NT2/D1 (cell line): ENCODE measurements around the gene INS.
"Not testable (repeated sequence)": the region's sequence is repeated elsewhere in the genome, so short reads cannot be mapped to it uniquely, and the experiment has no call there.

Experiments
- DNase-seq: peaks from one replicate; pipeline ENCODE4 v3.0.0-alpha.2; 2011; ENCODE audit warnings: low read depth, low spot score
- H3K27me3 ChIP-seq: 2 replicates; pipeline ENCODE4 v1.6.0; 2011; ENCODE audit warnings: mild to moderate bottlenecking; ENCODE audit not compliant: insufficient read length, insufficient read depth
- H3K36me3 ChIP-seq: 2 replicates; pipeline ENCODE4 v1.6.1; 2011; ENCODE audit warnings: mild to moderate bottlenecking, low read length, mixed read lengths; ENCODE audit not compliant: insufficient read depth, insufficient read length
- H3K4me1 ChIP-seq: 2 replicates; pipeline ENCODE4 v1.5.1; 2011; ENCODE audit not compliant: insufficient read depth, insufficient read length
- H3K4me3 ChIP-seq: 2 replicates; pipeline ENCODE4 v1.5.1; 2011; ENCODE audit warnings: low read depth; ENCODE audit not compliant: insufficient read length
- H3K9ac ChIP-seq: 2 replicates; pipeline ENCODE4 v1.6.0; 2011; ENCODE audit warnings: low read depth; ENCODE audit not compliant: insufficient read length
- H3K9me3 ChIP-seq: 2 replicates; pipeline ENCODE4 v1.5.1; 2011; ENCODE audit warnings: mild to moderate bottlenecking, low read length; ENCODE audit not compliant: insufficient read depth
- SUZ12 ChIP-seq: IDR thresholded peaks from 2 replicates; pipeline ENCODE4 v1.6.1; 2011; ENCODE audit not compliant: insufficient read length, insufficient read depth; ENCODE audit errors: extremely low read depth
- YY1 ChIP-seq: IDR thresholded peaks from 2 replicates; pipeline ENCODE4 v1.6.1; 2011; ENCODE audit not compliant: insufficient read length, insufficient read depth
- ZNF274 ChIP-seq: IDR thresholded peaks from 2 replicates; pipeline ENCODE4 v1.6.1; 2011; ENCODE audit warnings: mild to moderate bottlenecking, low read depth, low read length

The INS gene

GRCh38 chr11:2128511-2129307, 32.3 kb downstream of the INS start:
- Histone ChIP-seq H3K4me3 (no peak overlapping the region), H3K9me3 (no peaks in the 10 kb centered on the region), H3K9ac (no peak overlapping the region), H3K36me3 (peaks cover 7% of the 10 kb centered on the region), H3K4me1 (peaks cover 11% of the 10 kb centered on the region), H3K27me3 (peaks cover 5% of the 10 kb centered on the region)
- DNase-seq = no peak
- TF ChIP-seq YY1 (no peak), SUZ12 (no peak), ZNF274 (no peak)

- Histone ChIP-seq H3K9me3 (no peaks in the 10 kb centered on the region), H3K4me1 (peaks cover 7% of the 10 kb centered on the region)
- no peak for TF ChIP-seq YY1
- no peak for TF ChIP-seq SUZ12
- no peak for TF ChIP-seq ZNF274
Measured at GRCh38 chr11:2128130-2128510, 32.9 kb downstream of the INS start.

GRCh38 chr11:2127482-2128129, 33.4 kb downstream of the INS start:
- no peak for TF ChIP-seq ZNF274
- Histone ChIP-seq H3K9ac (no peak overlapping the region), H3K36me3 (peaks cover 7% of the 10 kb centered on the region), H3K4me1 (peaks cover 8% of the 10 kb centered on the region), H3K27me3 (peaks cover 4% of the 10 kb centered on the region), H3K9me3 (no peaks in the 10 kb centered on the region), H3K4me3 (no peak overlapping the region)
- no peak for DNase-seq

More at GRCh38 chr11:2128130-2128510, 32.9 kb downstream of the INS start:
- no peak overlapping the region for H3K4me3 ChIP-seq
- H3K36me3 ChIP-seq = peaks cover 7% of the 10 kb centered on the region
- DNase-seq = no peak
- no peak overlapping the region for H3K9ac ChIP-seq
- H3K27me3 ChIP-seq = peaks cover 4% of the 10 kb centered on the region

GRCh38 chr11:2126520-2127085, 34.4 kb downstream of the INS start:
- Histone ChIP-seq H3K9me3 (no peaks in the 10 kb centered on the region), H3K27me3 (peaks cover 4% of the 10 kb centered on the region), H3K4me3 (no peak overlapping the region), H3K9ac (no peak overlapping the region), H3K4me1 (peaks cover 17% of the 10 kb centered on the region), H3K36me3 (peaks cover 4% of the 10 kb centered on the region)
- TF ChIP-seq YY1 (no peak), ZNF274 (no peak), SUZ12 (no peak)
- DNase-seq = no peak

- H3K4me3 ChIP-seq, H3K9me3 ChIP-seq, H3K36me3 ChIP-seq, H3K9ac ChIP-seq, H3K27me3 ChIP-seq, DNase-seq: not testable (repeated sequence)
- H3K4me1 ChIP-seq = peaks cover 24% of the 10 kb centered on the region
Measured at GRCh38 chr11:2124736-2125484, 36.1 kb downstream of the INS start.

GRCh38 chr11:2123628-2123960, 37.4 kb downstream of the INS start:
- H3K9me3 ChIP-seq = no peaks in the 10 kb centered on the region
- H3K36me3 ChIP-seq = no peaks in the 10 kb centered on the region

GRCh38 chr11:2122907-2123627, 37.9 kb downstream of the INS start:
- peaks cover 9% of the 10 kb centered on the region for H3K27me3 ChIP-seq
- peaks cover 1% of the 10 kb centered on the region; the same call in 1 of the 2 replicates for H3K9me3 ChIP-seq
- DNase-seq = no peak
- no peak for TF ChIP-seq YY1
- no peak for TF ChIP-seq SUZ12
- TF ChIP-seq ZNF274 = no peak
- peaks cover 22% of the 10 kb centered on the region for H3K4me1 ChIP-seq
- peak overlapping the region; percentile 63 for H3K9ac ChIP-seq
- no peaks in the 10 kb centered on the region for H3K36me3 ChIP-seq
- H3K4me3 ChIP-seq = no peak overlapping the region

More at GRCh38 chr11:2123628-2123960, 37.4 kb downstream of the INS start:
- Histone ChIP-seq H3K27me3 (peaks cover 9% of the 10 kb centered on the region), H3K4me3 (no peak overlapping the region), H3K9ac (no peak overlapping the region), H3K4me1 (peaks cover 24% of the 10 kb centered on the region)
- DNase-seq = no peak
- no peak for TF ChIP-seq SUZ12
- no peak for TF ChIP-seq YY1
- no peak for TF ChIP-seq ZNF274
